ENCODE data around the gene PARPBP. TPM values are rescaled to one million over a fixed set of nuclear protein-coding genes. Genes with fewer than 3 reads are reported as not detected.

Gene PARPBP
- total and polyA plus RNA-seq, 2 of the 8 experiments (the other 6 are each of a cell fraction or from before 2014, with no cell fraction given) = 10.9 to 38.1 TPM

GRCh38 chr12:102167821-102168604 lies 48.0 kb downstream of the PARPBP start:
- Histone ChIP-seq H3K23me2 (ENCODE audit: low read depth, low read length) (no peaks in the 10 kb centered on the region; the same call in 1 of the 2 replicates), H3K9me3 (ENCODE audit: insufficient read depth in 2 of 2, low read depth in 1 of 2, low read length in 1 of 2) (no peaks in the 10 kb centered on the region), H2AFZ (ENCODE audit: low read length) (no peak overlapping the region), H3K4me1 (replicated peaks in 1 of 4; ENCODE audit: control insufficient read depth in 3 of 4, insufficient read depth in 4 of 4, low read length in 3 of 4) (no peaks in the 10 kb centered on the region), H3K27me3 (replicated peaks in 1 of 4; ENCODE audit: control insufficient read depth in 3 of 4, extremely low read depth in 1 of 4, insufficient read depth in 3 of 4, low read length in 3 of 4) (no peaks in the 10 kb centered on the region), H2BK120ac (replicated peaks; ENCODE audit: low read depth, low read length) (no peak overlapping the region), H4K8ac (ENCODE audit: extremely low read depth, insufficient read depth, low read length) (no peak overlapping the region), H3K36me3 (ENCODE audit: control insufficient read depth in 2 of 4, insufficient read depth in 4 of 4, low read length in 3 of 4) (no peaks in the 10 kb centered on the region; a peak in 1 of 8 replicates), H3K4me3 (ENCODE audit: extremely low read depth in 1 of 4, insufficient read depth in 2 of 4, low read depth in 3 of 4, low read length in 4 of 4) (no peak overlapping the region), H4K91ac (replicated peaks; ENCODE audit: insufficient read length, low read length) (no peak overlapping the region), H3K4ac (replicated peaks; ENCODE audit: insufficient read length, low read depth, low read length) (no peak overlapping the region), H3K4me2 (ENCODE audit: insufficient read depth in 1 of 2, low read depth in 2 of 2, low read length in 2 of 2) (no peak overlapping the region), H2BK20ac (ENCODE audit: low read length) (no peak overlapping the region), H3K18ac (ENCODE audit: extremely low read depth, low read length) (no peak overlapping the region), H3K14ac (ENCODE audit: insufficient read length) (no peak overlapping the region), H2AK5ac (ENCODE audit: low read depth, low read length) (no peak overlapping the region), H4K5ac (ENCODE audit: insufficient read length, low read depth, low read length) (no peak overlapping the region), H3K56ac (replicated peaks; ENCODE audit: insufficient read length, low read depth, low read length) (no peak overlapping the region), H2BK5ac (ENCODE audit: low read depth, low read length) (no peak overlapping the region), H3K27ac (ENCODE audit: low read depth, low read length) (no peak overlapping the region), H3K79me1 (ENCODE audit: low read depth, low read length) (no peaks in the 10 kb centered on the region), H3K9ac (replicated peaks in 1 of 4; ENCODE audit: extremely low read depth in 1 of 4, low read depth in 3 of 4, low read length in 3 of 4) (peak overlapping the region in 1 of 4 experiments; percentile 34; a peak in 1 of 7 replicates), H2BK15ac (ENCODE audit: low read length) (no peak overlapping the region), H2BK12ac (ENCODE audit: low read depth, low read length) (no peak overlapping the region), H3K79me2 (ENCODE audit: control insufficient read depth in 1 of 2, insufficient read depth in 2 of 2, low read length in 2 of 2) (no peaks in the 10 kb centered on the region), H3K23ac (ENCODE audit: insufficient read length) (no peak overlapping the region), H4K20me1 (replicated peaks in 1 of 2; ENCODE audit: control insufficient read depth in 1 of 2, insufficient read depth in 2 of 2, low read length in 2 of 2) (peaks cover 0 to 2% of the 10 kb centered on the region in 2 experiments)
- ChIA-PET CTCF (ENCODE audit: partially characterized antibody) (interaction anchor here (0.7 to 2.2 kb wide), 6 partner anchors 7 to 648 kb away, joined by 3 to 12 read pairs (median 8); no protein-coding TSS in a partner anchor), POLR2A (ENCODE audit: partially characterized antibody) (no interaction called here)
- no peak for FAIRE-seq
- DNase-seq (ENCODE audit: low read depth in 1 of 2, low spot score in 2 of 2) = no peak
- TF ChIP-seq USF2 (IDR thresholded peaks at IDR 0.05; ENCODE audit: low read length) (no peak), BRCA1 (IDR thresholded peaks at IDR 0.05; ENCODE audit: low read depth, low read length) (no peak), MAX (IDR thresholded peaks at IDR 0.05) (no peak), SUZ12 (IDR thresholded peaks at IDR 0.05; ENCODE audit: low read length) (no peak), SP1 (IDR thresholded peaks at IDR 0.05; ENCODE audit: low read depth, low read length) (no peak), SP2 (IDR thresholded peaks at IDR 0.05; ENCODE audit: low read length) (no peak), RBBP5 (IDR thresholded peaks at IDR 0.05; ENCODE audit: borderline replicate concordance, low read depth, low read length) (no peak), SIRT6 (IDR thresholded peaks at IDR 0.05; ENCODE audit: low read length) (no peak), TBP (IDR thresholded peaks at IDR 0.05; ENCODE audit: low read depth, low read length) (no peak), SRF (IDR thresholded peaks at IDR 0.05; ENCODE audit: low read depth, low read length) (no peak), YY1 (IDR thresholded peaks at IDR 0.05; ENCODE audit: low read depth, low read length) (no peak), BCL11A (IDR thresholded peaks at IDR 0.05; ENCODE audit: low read depth in 2 of 2, low read length in 2 of 2) (no peak), GABPA (IDR thresholded peaks at IDR 0.05; ENCODE audit: borderline replicate concordance, insufficient read depth, low read length) (no peak), POLR2A (IDR thresholded peaks at IDR 0.05; ENCODE audit: control extremely low read depth in 1 of 2, low read depth in 2 of 2, low read length in 2 of 2) (no peak)
